Forelimb muscle (tissue), 1 donor: Measurements from ENCODE around the gene BLOC1S5. TPM values are rescaled to one million over a fixed set of nuclear protein-coding genes. Genes with fewer than 3 reads are reported as not detected.
"Not testable (repeated sequence)": the region's sequence is repeated elsewhere in the genome, so short reads cannot be mapped to it uniquely, and the experiment has no call there.

Source experiments
- DNase-seq: peaks from one replicate; pipeline ENCODE4 v3.0.0-alpha.2; 2013; ENCODE audit warnings: low read depth
- polyA plus RNA-seq: library from polyadenylated mRNA; unstranded; fragments of 120-200 nt; gene quantifications from one replicate; pipeline ENCODE4 v1.2.1, GENCODE V29; 2013; ENCODE audit not compliant: insufficient read length

BLOC1S5 gene
- polyA plus RNA-seq, 1 donor = 11.2 TPM

GRCh38 chr6:8082572-8082953, 18.4 kb upstream of the BLOC1S5 start:
- DNase-seq = no peak

- DNase-seq = no peak
Measured at GRCh38 chr6:8080362-8081151, 16.4 kb upstream of the BLOC1S5 start.

GRCh38 chr6:8079126-8079525, 14.9 kb upstream of the BLOC1S5 start:
- no peak for DNase-seq

GRCh38 chr6:8077991-8078390, 13.8 kb upstream of the BLOC1S5 start:
- DNase-seq = no peak

- no peak for DNase-seq
Measured at GRCh38 chr6:8075704-8076103, 11.5 kb upstream of the BLOC1S5 start.

GRCh38 chr6:8075185-8075584, 11.0 kb upstream of the BLOC1S5 start:
- DNase-seq = no peak

GRCh38 chr6:8074213-8074612, 10.0 kb upstream of the BLOC1S5 start:
- DNase-seq = no peak

GRCh38 chr6:8073758-8074157, 9.6 kb upstream of the BLOC1S5 start:
- no peak for DNase-seq

- no peak for DNase-seq
Measured at GRCh38 chr6:8070718-8071117, 6.5 kb upstream of the BLOC1S5 start.

- no peak for DNase-seq
Measured at GRCh38 chr6:8069631-8070284, 5.6 kb upstream of the BLOC1S5 start.

GRCh38 chr6:8069151-8069550, 5.0 kb upstream of the BLOC1S5 start:
- no peak for DNase-seq

GRCh38 chr6:8066108-8066507, 1.9 kb upstream of the BLOC1S5 start:
- no peak for DNase-seq

- no peak for DNase-seq
Measured at GRCh38 chr6:8065519-8065911, 1.3 kb upstream of the BLOC1S5 start.

- no peak for DNase-seq
Measured at GRCh38 chr6:8064638-8065518, 689 bp upstream of the BLOC1S5 start.

GRCh38 chr6:8061736-8062135, 2.5 kb downstream of the BLOC1S5 start:
- no peak for DNase-seq

GRCh38 chr6:8060346-8060745, 3.8 kb downstream of the BLOC1S5 start:
- no peak for DNase-seq

- DNase-seq = no peak
Measured at GRCh38 chr6:8059129-8059528, 5.1 kb downstream of the BLOC1S5 start.

- DNase-seq = no peak
Measured at GRCh38 chr6:8057793-8058192, 6.4 kb downstream of the BLOC1S5 start.

- no peak for DNase-seq
Measured at GRCh38 chr6:8057263-8057662, 6.9 kb downstream of the BLOC1S5 start.

GRCh38 chr6:8054276-8054675, 9.9 kb downstream of the BLOC1S5 start:
- DNase-seq = no peak

- DNase-seq = no peak
Measured at GRCh38 chr6:8047541-8048292, 16.5 kb downstream of the BLOC1S5 start.

GRCh38 chr6:8045769-8046168, 18.4 kb downstream of the BLOC1S5 start:
- not testable (repeated sequence) for DNase-seq
